CD14-positive monocyte (primary cell): ENCODE data around the gene CCDC70. TPM values are rescaled to one million over a fixed set of nuclear protein-coding genes. Genes with fewer than 3 reads are reported as not detected.
"Not testable (repeated sequence)": the region's sequence is repeated elsewhere in the genome, so short reads cannot be mapped to it uniquely, and the experiment has no call there.

Experiments
- DNase-seq, 3 donors: peaks; one replicate each; pipeline ENCODE4 v3.0.0-alpha.2; 2011 to 2022
- H2AFZ ChIP-seq: 2 replicates; pipeline ENCODE4 v1.6.0; 2012; ENCODE audit warnings: mild to moderate bottlenecking, low read depth, low read length, inconsistent platforms; ENCODE audit not compliant: insufficient read depth, poor library complexity, severe bottlenecking
- H3K27ac ChIP-seq, 2 donors: 1 replicate in 1 of 2; 2 replicates in 1 of 2; pipeline ENCODE4 v1.5.1; 2012 to 2013; ENCODE audit warnings: low read length in 2 of 2, control low read depth in 1 of 2, inconsistent platforms in 1 of 2, low read depth in 1 of 2, mild to moderate bottlenecking in 1 of 2
- H3K27me3 ChIP-seq, 2 donors: one replicate each; pipeline versions ENCODE4 v1.6.0 to v1.6.1; 2011 to 2013; ENCODE audit warnings: low read length in 2 of 2; ENCODE audit not compliant: control insufficient read depth in 2 of 2, insufficient read depth in 2 of 2
- H3K36me3 ChIP-seq, 2 donors: replicated peaks in 1 of 2; 1 replicate in 1 of 2; 2 replicates in 1 of 2; pipeline versions ENCODE4 v1.5.1 to v1.6.1; 2012 to 2013; ENCODE audit warnings: low read length in 2 of 2, control low read depth in 1 of 2, inconsistent platforms in 1 of 2, mild to moderate bottlenecking in 1 of 2; ENCODE audit not compliant: insufficient read depth in 2 of 2, control insufficient read depth in 1 of 2
- H3K4me1 ChIP-seq, 2 donors: 1 replicate in 1 of 2; 2 replicates in 1 of 2; pipeline versions ENCODE4 v1.5.1 to v1.6.1; 2012 to 2013; ENCODE audit warnings: low read length in 2 of 2, control low read depth in 1 of 2, inconsistent platforms in 1 of 2, mild to moderate bottlenecking in 1 of 2, moderate library complexity in 1 of 2; ENCODE audit not compliant: insufficient read depth in 2 of 2, control insufficient read depth in 1 of 2
- H3K4me2 ChIP-seq: replicated peaks from 2 replicates; pipeline ENCODE3; 2012; ENCODE audit warnings: low read length, moderate library complexity, mild to moderate bottlenecking; ENCODE audit not compliant: poor library complexity, severe bottlenecking; ENCODE audit errors: extremely low read depth
- H3K4me3 ChIP-seq, 3 experiments: fragments of 200-600 bp in 1 of 3; sonication (generic) in 1 of 3; replicated peaks in 1 of 3; 1 replicate in 2 of 3; 2 replicates in 1 of 3; pipeline ENCODE4 v1.5.1; 2011 to 2013; ENCODE audit warnings: low read length in 3 of 3, mild to moderate bottlenecking in 3 of 3, control low read depth in 2 of 3, low read depth in 2 of 3, inconsistent platforms in 1 of 3, moderate library complexity in 1 of 3
- H3K79me2 ChIP-seq: 2 replicates; pipeline ENCODE4 v1.6.0; 2012; ENCODE audit warnings: mild to moderate bottlenecking, control low read depth, inconsistent platforms, low read length, moderate library complexity; ENCODE audit not compliant: insufficient read depth
- H3K9ac ChIP-seq: 2 replicates; pipeline ENCODE4 v1.6.0; 2017; ENCODE audit warnings: low read length, mild to moderate bottlenecking; ENCODE audit not compliant: insufficient read depth, poor library complexity, severe bottlenecking
- H3K9me3 ChIP-seq, 2 donors: replicated peaks in 1 of 2; 1 replicate in 1 of 2; 2 replicates in 1 of 2; pipeline versions ENCODE4 v1.5.1 to v1.6.1; 2012 to 2013; ENCODE audit warnings: low read length in 2 of 2, control low read depth in 1 of 2; ENCODE audit not compliant: control insufficient read depth in 1 of 2, insufficient read depth in 1 of 2
- H4K20me1 ChIP-seq: 2 replicates; pipeline ENCODE4 v1.6.0; 2012; ENCODE audit warnings: mild to moderate bottlenecking, low read length, control low read depth, moderate library complexity; ENCODE audit not compliant: insufficient read depth
- H3K27ac Mint-ChIP-seq, 7 donors: one replicate each; pipeline ENCODE4 v1.8.0; 2020; ENCODE audit warnings: mild to moderate bottlenecking in 7 of 7, mixed read lengths in 7 of 7, moderate library complexity in 6 of 7, inconsistent platforms in 2 of 7
- H3K27me3 Mint-ChIP-seq, 3 donors: one replicate each; pipeline ENCODE4 v1.8.0; 2021 to 2022; ENCODE audit warnings: low read depth in 3 of 3, mild to moderate bottlenecking in 3 of 3, mixed read lengths in 3 of 3, moderate library complexity in 3 of 3, inconsistent platforms in 1 of 3
- H3K36me3 Mint-ChIP-seq, 2 donors: one replicate each; pipeline ENCODE4 v1.8.0; 2020; ENCODE audit warnings: mixed read lengths in 2 of 2, inconsistent platforms in 1 of 2, mild to moderate bottlenecking in 1 of 2
- H3K4me1 Mint-ChIP-seq: one replicate; pipeline ENCODE4 v1.8.0; 2020; ENCODE audit warnings: mild to moderate bottlenecking, mixed read lengths
- H3K4me3 Mint-ChIP-seq, 2 donors: one replicate each; pipeline ENCODE4 v1.8.0; 2020; ENCODE audit warnings: mild to moderate bottlenecking in 2 of 2, mixed read lengths in 2 of 2, moderate library complexity in 1 of 2
- H3K9me3 Mint-ChIP-seq, 7 donors: one replicate each; pipeline ENCODE4 v1.8.0; 2020 to 2022; ENCODE audit warnings: mixed read lengths in 7 of 7, mild to moderate bottlenecking in 6 of 7, moderate library complexity in 6 of 7, inconsistent platforms in 2 of 7
- WGBS: methylation state at CpG from one replicate; pipeline ENCODE4 v1.1.5; 2013; ENCODE audit warnings: missing lambda C conversion rate; ENCODE audit not compliant: insufficient coverage; 5-methylcytosine and 5-hydroxymethylcytosine counted together
- intact Hi-C, 2 donors: fragments of 100-400 bp; cut with micrococcal nuclease; formaldehyde crosslinking; loops; one replicate each; pipeline versions ENCODE4 v1.15.0 to v1.15.1; 2023
- polyA plus RNA-seq, 3 donors: library from polyadenylated mRNA; depleted of rRNA in 1 of 3; unstranded in 2 of 3; stranded (reverse) in 1 of 3; fragments of 300-500 nt in 2 of 3; fragments of >200 nt in 1 of 3; fragmentation: Illumina TruSeq in 2 of 3; gene quantifications; 1 replicate in 2 of 3; 2 replicates in 1 of 3; pipeline ENCODE4 v1.2.3, GENCODE V29; 2012 to 2021
- TF ChIP-seq, protein P1 (sequence below): fragments of 200-600 bp; IDR thresholded peaks from one replicate; pipeline ENCODE4 v1.8.0; 2022; ENCODE audit warnings: antibody characterized with exemption, mild to moderate bottlenecking

CCDC70 gene
- polyA plus RNA-seq, 3 donors: not detected

DNA sequence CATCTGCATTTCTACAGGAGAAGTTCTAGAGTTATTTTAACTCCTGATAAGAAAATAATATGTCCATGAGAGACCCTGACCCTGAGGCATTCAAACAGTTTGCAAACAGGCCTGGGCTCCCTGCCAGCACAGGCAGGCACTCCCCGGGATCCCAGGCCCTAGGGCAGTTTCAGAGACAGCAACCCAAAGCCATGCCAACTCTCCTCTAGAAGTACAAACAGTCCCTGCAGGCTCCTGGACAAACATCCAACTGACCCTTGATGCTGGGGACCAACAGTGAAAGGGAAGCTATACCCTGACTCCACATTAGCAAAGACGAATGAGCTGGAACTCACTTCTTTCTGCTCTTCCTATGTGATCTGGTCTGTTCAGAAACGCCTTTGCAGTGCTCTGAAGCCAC is 44.8 kb downstream of the CCDC70 start:
- Histone ChIP-seq H3K4me1 (no peaks in the 10 kb centered on the region), H2AFZ (peak overlapping the region; percentile 4), H3K9me3 (no peaks in the 10 kb centered on the region), H3K27me3 (no peaks in the 10 kb centered on the region), H3K27ac (no peak overlapping the region), H3K4me2 (no peak overlapping the region), H3K9ac (no peak overlapping the region), H4K20me1 (no peaks in the 10 kb centered on the region), H3K36me3 (no peaks in the 10 kb centered on the region), H3K4me3 (no peak overlapping the region), H3K79me2 (no peaks in the 10 kb centered on the region)
- intact Hi-C loops: no loop called here
- Mint-ChIP-seq H3K4me3 (no peak overlapping the region), H3K36me3 (no peaks in the 10 kb centered on the region), H3K27me3 (peaks cover 0 to 2% (median 0%) of the 10 kb centered on the region in 3 donors), H3K4me1 (peaks cover 6% of the 10 kb centered on the region), H3K9me3 (no peaks in the 10 kb centered on the region), H3K27ac (no peak overlapping the region)
- TF ChIP-seq, protein P1, sequence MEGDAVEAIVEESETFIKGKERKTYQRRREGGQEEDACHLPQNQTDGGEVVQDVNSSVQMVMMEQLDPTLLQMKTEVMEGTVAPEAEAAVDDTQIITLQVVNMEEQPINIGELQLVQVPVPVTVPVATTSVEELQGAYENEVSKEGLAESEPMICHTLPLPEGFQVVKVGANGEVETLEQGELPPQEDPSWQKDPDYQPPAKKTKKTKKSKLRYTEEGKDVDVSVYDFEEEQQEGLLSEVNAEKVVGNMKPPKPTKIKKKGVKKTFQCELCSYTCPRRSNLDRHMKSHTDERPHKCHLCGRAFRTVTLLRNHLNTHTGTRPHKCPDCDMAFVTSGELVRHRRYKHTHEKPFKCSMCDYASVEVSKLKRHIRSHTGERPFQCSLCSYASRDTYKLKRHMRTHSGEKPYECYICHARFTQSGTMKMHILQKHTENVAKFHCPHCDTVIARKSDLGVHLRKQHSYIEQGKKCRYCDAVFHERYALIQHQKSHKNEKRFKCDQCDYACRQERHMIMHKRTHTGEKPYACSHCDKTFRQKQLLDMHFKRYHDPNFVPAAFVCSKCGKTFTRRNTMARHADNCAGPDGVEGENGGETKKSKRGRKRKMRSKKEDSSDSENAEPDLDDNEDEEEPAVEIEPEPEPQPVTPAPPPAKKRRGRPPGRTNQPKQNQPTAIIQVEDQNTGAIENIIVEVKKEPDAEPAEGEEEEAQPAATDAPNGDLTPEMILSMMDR: no peak
- WGBS: 67% methylated on average over 2 of the region's 3 CpGs
- DNase-seq: no peak

DNA sequence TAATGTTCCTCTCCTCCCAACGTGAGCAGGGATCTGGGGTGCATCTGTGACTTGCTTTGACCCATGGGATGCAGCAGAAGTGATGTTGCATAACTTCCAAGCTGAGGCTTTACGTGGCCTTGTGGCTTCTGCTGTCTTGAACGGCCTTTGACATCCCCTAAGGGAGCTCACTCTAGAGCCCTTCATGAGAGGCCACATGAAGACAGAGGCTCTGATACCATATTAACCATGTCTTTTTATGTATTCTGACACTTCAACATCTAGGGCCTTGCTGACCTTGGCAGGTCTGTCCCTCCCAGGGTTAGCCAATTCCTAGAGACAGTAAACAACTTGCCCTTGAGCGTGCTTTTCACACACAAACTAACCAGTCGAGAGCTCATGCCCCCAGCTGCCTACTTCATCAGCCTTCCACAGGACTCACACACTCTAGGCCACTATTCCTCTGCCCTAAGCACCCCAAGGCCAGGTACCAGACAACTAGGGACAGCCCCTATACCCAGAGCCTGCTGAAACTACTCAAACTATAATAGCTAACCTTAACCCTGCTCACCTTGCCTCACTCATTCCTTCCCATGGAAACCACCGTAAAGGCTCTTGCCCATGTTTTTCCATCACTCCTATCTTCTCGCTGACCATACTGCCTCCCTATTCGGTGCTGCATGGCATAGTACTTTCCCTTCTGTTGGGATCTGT is 45.4 kb downstream of the CCDC70 start:
- WGBS: 67% methylated on average over 7 of the region's 8 CpGs
- no peak for DNase-seq
- Mint-ChIP-seq H3K4me1 (peaks cover 9% of the 10 kb centered on the region), H3K4me3 (no peak overlapping the region), H3K9me3 (no peaks in the 10 kb centered on the region), H3K36me3 (no peaks in the 10 kb centered on the region), H3K27ac (peak overlapping the region in 1 of 7 donors; percentile 83), H3K27me3 (peaks cover 0 to 3% (median 1%) of the 10 kb centered on the region in 3 donors)
- Histone ChIP-seq H3K4me3 (no peak overlapping the region), H3K27ac (no peak overlapping the region), H3K9ac (no peak overlapping the region), H3K4me2 (no peak overlapping the region), H3K36me3 (no peaks in the 10 kb centered on the region), H3K27me3 (no peaks in the 10 kb centered on the region), H3K79me2 (no peaks in the 10 kb centered on the region), H3K4me1 (no peaks in the 10 kb centered on the region), H2AFZ (peak overlapping the region; percentile 4), H3K9me3 (no peaks in the 10 kb centered on the region), H4K20me1 (no peaks in the 10 kb centered on the region)
- TF ChIP-seq, protein P1: no peak
- intact Hi-C loops: no loop called here

DNA sequence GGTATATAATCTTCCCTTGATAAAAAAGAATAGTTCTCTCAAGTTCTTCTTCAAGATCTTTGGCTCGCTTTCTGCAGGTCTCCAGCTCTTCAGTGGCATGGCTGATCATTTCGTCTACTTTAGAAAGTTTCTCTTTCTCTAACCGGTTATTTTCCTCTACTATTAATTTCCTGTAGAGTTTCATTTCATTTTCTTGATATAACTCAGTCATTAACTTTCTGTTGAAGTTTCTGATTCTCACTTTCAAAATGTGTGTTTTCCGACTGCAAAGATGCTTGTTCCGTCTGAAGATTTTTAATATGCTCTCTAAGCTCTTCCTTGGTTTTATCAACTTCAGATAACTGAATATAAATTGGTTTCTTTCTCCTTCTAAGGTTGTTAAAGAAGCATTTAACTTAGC is 47.5 kb downstream of the CCDC70 start:
- H3K4me2 ChIP-seq, DNase-seq, H2AFZ ChIP-seq, H3K4me1 ChIP-seq, H3K79me2 ChIP-seq, H3K27ac ChIP-seq, H3K27ac Mint-ChIP-seq, H3K27me3 ChIP-seq, H3K4me3 ChIP-seq, H4K20me1 ChIP-seq, intact Hi-C loops, H3K36me3 Mint-ChIP-seq, H3K9me3 Mint-ChIP-seq, H3K36me3 ChIP-seq, H3K9me3 ChIP-seq, H3K4me1 Mint-ChIP-seq, H3K4me3 Mint-ChIP-seq, H3K9ac ChIP-seq, H3K27me3 Mint-ChIP-seq: not testable (repeated sequence)
- no CpG with 5 or more reads among the region's 5 CpGs for WGBS
